HCT116 (cell line): ENCODE data around the gene GRIN2A. TPM values are rescaled to one million over a fixed set of nuclear protein-coding genes. Genes with fewer than 3 reads are reported as not detected.

ENCODE experiments used
- ATAC-seq: fragments of 200-7000 bp; cut with Tn5 transposase; 2 replicates; pipeline ENCODE4 v1.9.1; 2020; ENCODE audit warnings: mild to moderate bottlenecking, moderate library complexity
- BruUV-seq: library from RNA; stranded (reverse); fragments of 400-500 nt; replicated peaks from 2 replicates; lab custom pipeline; 2021; lab: Mats Ljungman, UMichigan
- CTCF ChIA-PET: fragments of 300-600 bp; sonication (Branson Sonifier 250); formaldehyde crosslinking; loops from one replicate; lab custom pipeline; 2021; ENCODE audit warnings: antibody characterized with exemption; lab: Charles Lee
- POLR2A ChIA-PET: fragments of 300-600, 350-600 bp; sonication (Branson Sonifier 250); formaldehyde crosslinking; loops from one replicate; lab custom pipeline; 2021; ENCODE audit warnings: antibody characterized with exemption; lab: Charles Lee
- RAD21 ChIA-PET, 2 experiments: fragments of 300-600 bp; sonication (Branson Sonifier 250); formaldehyde crosslinking; loops; one replicate each; lab custom pipeline; 2023; ENCODE audit warnings: low total read pairs in 2 of 2; ENCODE audit not compliant: uncharacterized antibody in 2 of 2, unreplicated experiment in 2 of 2, low non-redundant PET in 1 of 2; lab: Charles Lee
- DNase-seq: peaks from one replicate; pipeline ENCODE4 v3.0.0-alpha.2; 2010; ENCODE audit warnings: low read depth, low spot score
- H2AFZ ChIP-seq: fragments of 200-600 bp; shearing (Covaris generic), sonication (generic); 2 replicates; pipeline ENCODE4 v1.6.1; 2017; ENCODE audit warnings: low read depth, mixed run types, mixed read lengths, antibody characterized with exemption, low read length; ENCODE audit not compliant: poor library complexity, severe bottlenecking
- H3K27ac ChIP-seq: 2 replicates; pipeline ENCODE4 v1.5.1; 2012; ENCODE audit warnings: low read depth, low read length
- H3K27me3 ChIP-seq: fragments of 200-600 bp; sonication (generic); 2 replicates; pipeline ENCODE4 v1.6.1; 2016; ENCODE audit warnings: mixed run types, low read length, mixed read lengths; ENCODE audit not compliant: insufficient read depth
- H3K36me3 ChIP-seq, 2 experiments: fragments of 200-500 bp in 1 of 2; fragments of 200-600 bp in 1 of 2; sonication (Bioruptor generic) in 1 of 2; sonication (generic) in 1 of 2; 2 replicates each; pipeline versions ENCODE4 v1.5.1 to v1.6.1; 2014 to 2016; ENCODE audit warnings: low read length in 2 of 2, inconsistent platforms in 1 of 2, mixed read lengths in 1 of 2, mixed run types in 1 of 2; ENCODE audit not compliant: insufficient read depth in 2 of 2, control insufficient read depth in 1 of 2
- H3K4me1 ChIP-seq, 2 experiments: fragments of 200-600 bp in 1 of 2; sonication (generic) in 1 of 2; 2 replicates each; pipeline versions ENCODE4 v1.5.1 to v1.6.1; 2012 to 2017; ENCODE audit warnings: low read length in 2 of 2, inconsistent platforms in 1 of 2, mild to moderate bottlenecking in 1 of 2, mixed read lengths in 1 of 2, mixed run types in 1 of 2, moderate library complexity in 1 of 2; ENCODE audit not compliant: insufficient read depth in 2 of 2, control insufficient read depth in 1 of 2
- H3K4me2 ChIP-seq: fragments of 200-600 bp; sonication (generic); 2 replicates; pipeline ENCODE4 v1.6.1; 2017; ENCODE audit warnings: mixed run types, low read length, mixed read lengths
- H3K4me3 ChIP-seq, 2 experiments: fragments of 200-600 bp in 1 of 2; sonication (generic) in 1 of 2; replicated peaks in 1 of 2; 2 replicates each; pipeline ENCODE4 v1.5.1; 2011 to 2016; ENCODE audit warnings: low read length in 2 of 2, control low read depth in 1 of 2, low read depth in 1 of 2, mild to moderate bottlenecking in 1 of 2, mixed read lengths in 1 of 2, mixed run types in 1 of 2
- H3K79me2 ChIP-seq: fragments of 200-600 bp; sonication (generic); 2 replicates; pipeline ENCODE4 v1.6.1; 2017; ENCODE audit warnings: mild to moderate bottlenecking, mixed run types, low read length, moderate library complexity, mixed read lengths; ENCODE audit not compliant: insufficient read depth
- H3K9ac ChIP-seq: fragments of 200-600 bp; sonication (generic); 2 replicates; pipeline ENCODE4 v1.6.1; 2016; ENCODE audit warnings: low read length, mixed read lengths
- H3K9me2 ChIP-seq: fragments of 200-600 bp; sonication (generic), shearing (Covaris generic); 2 replicates; pipeline ENCODE4 v1.6.1; 2017; ENCODE audit warnings: mixed run types, mild to moderate bottlenecking, moderate library complexity; ENCODE audit not compliant: insufficient read depth
- H3K9me3 ChIP-seq, 2 experiments: fragments of 200-500 bp in 1 of 2; fragments of 200-600 bp in 1 of 2; sonication (Bioruptor generic) in 1 of 2; sonication (generic) in 1 of 2; 2 replicates each; pipeline ENCODE4 v1.6.1; 2014 to 2017; ENCODE audit warnings: low read length in 2 of 2, mixed read lengths in 2 of 2, inconsistent platforms in 1 of 2, low read depth in 1 of 2, mild to moderate bottlenecking in 1 of 2, mixed run types in 1 of 2, moderate library complexity in 1 of 2; ENCODE audit not compliant: control insufficient read depth in 1 of 2, insufficient read depth in 1 of 2
- H4K20me1 ChIP-seq: fragments of 200-600 bp; sonication (generic), shearing (Covaris generic); 2 replicates; pipeline ENCODE4 v1.6.1; 2017; ENCODE audit warnings: mixed run types, mild to moderate bottlenecking, moderate library complexity; ENCODE audit not compliant: insufficient read depth
- EZH2phosphoT487 ChIP-seq: fragments of 200-600 bp; IDR thresholded peaks from 2 replicates; pipeline ENCODE4 v1.6.1; 2018; ENCODE audit warnings: antibody characterized with exemption, borderline replicate concordance
- JUND ChIP-seq: IDR thresholded peaks from 2 replicates; pipeline ENCODE4 v1.6.1; 2012
- POLR2A ChIP-seq: IDR thresholded peaks from 2 replicates; pipeline ENCODE4 v1.7.0; 2011; ENCODE audit warnings: borderline replicate concordance; ENCODE audit not compliant: insufficient read depth, insufficient read length; ENCODE audit errors: extremely low read depth
- SP1 ChIP-seq: IDR thresholded peaks from 2 replicates; pipeline ENCODE4 v1.6.1; 2012; ENCODE audit warnings: low read depth
- YY1 ChIP-seq: IDR thresholded peaks from 2 replicates; pipeline ENCODE4 v1.6.1; 2011; ENCODE audit warnings: low read length, low read depth, moderate library complexity, mild to moderate bottlenecking; ENCODE audit not compliant: insufficient replicate concordance; ENCODE audit errors: extremely low read depth
- ZFX ChIP-seq: fragments of 450-650 bp; IDR thresholded peaks from 2 replicates; pipeline ENCODE4 v1.6.1; 2017
- ZNF274 ChIP-seq: fragments of 200-500 bp; sonication (Bioruptor generic); IDR thresholded peaks from 2 replicates; pipeline ENCODE4 v1.6.1; 2014; ENCODE audit warnings: mild to moderate bottlenecking, low read depth, low read length, inconsistent platforms
- intact Hi-C: fragments of 100-400 bp; cut with micrococcal nuclease; formaldehyde crosslinking; loops from 2 replicates; pipeline ENCODE4 v1.10.0; 2022
- total RNA-seq: library from RNA; stranded (reverse); gene quantifications from one replicate; pipeline ENCODE4 v1.2.1, GENCODE V29; 2021; ENCODE audit not compliant: unreplicated experiment
- TF ChIP-seq, protein P1 (sequence below): IDR thresholded peaks from 2 replicates; pipeline ENCODE4 v1.6.1; 2012; ENCODE audit warnings: low read depth
- TF ChIP-seq, protein P2 (sequence below): IDR thresholded peaks from 2 replicates; pipeline ENCODE4 v1.6.1; 2011; ENCODE audit warnings: mild to moderate bottlenecking, low read length, moderate library complexity; ENCODE audit not compliant: insufficient replicate concordance; ENCODE audit errors: extremely low read depth
- TF ChIP-seq, protein P3 (sequence below), 3 experiments: fragments of 200-600 bp in 1 of 3; sonication (generic) in 1 of 3; IDR thresholded peaks in 2 of 3; conservative IDR thresholded peaks in 1 of 3; 2 replicates each; pipeline ENCODE4 v1.5.1; 2012 to 2017; ENCODE audit warnings: low read depth in 2 of 3, low read length in 2 of 3, antibody characterized with exemption in 1 of 3, borderline replicate concordance in 1 of 3, control low read depth in 1 of 3, mild to moderate bottlenecking in 1 of 3, mixed read lengths in 1 of 3, mixed run types in 1 of 3, moderate library complexity in 1 of 3; ENCODE audit not compliant: insufficient read depth in 1 of 3
- TF ChIP-seq, protein P4 (sequence below): IDR thresholded peaks from 2 replicates; pipeline ENCODE4 v1.6.1; 2012
- TF ChIP-seq, protein P5 (sequence below): IDR thresholded peaks from 2 replicates; pipeline ENCODE4 v1.6.1; 2012

Gene GRIN2A
- total RNA-seq, 1 experiment from 2014 or later: 0.02 TPM

DNA sequence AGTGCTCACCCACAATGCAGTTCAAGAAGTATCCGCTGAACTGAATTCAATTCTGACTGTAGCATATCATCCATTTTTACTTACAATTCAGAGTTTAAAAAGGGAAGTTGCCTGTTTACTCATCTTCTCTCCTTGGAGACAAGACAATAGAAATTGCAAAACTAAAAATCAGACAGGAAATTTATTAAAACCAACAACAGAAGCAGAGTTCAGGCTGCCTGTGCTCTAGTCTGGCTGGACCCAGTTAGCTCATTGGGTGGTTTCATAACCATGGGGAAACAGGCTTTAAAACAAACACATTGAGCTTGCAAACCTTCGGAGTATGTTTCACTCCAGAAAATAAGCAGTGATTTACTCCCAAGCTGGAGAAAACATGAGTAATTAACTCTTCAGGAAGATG lies 321.4 kb downstream of the GRIN2A start:
- no peaks in the 10 kb centered on the region for H3K9me2 ChIP-seq
- no peaks in the 10 kb centered on the region for H3K9me3 ChIP-seq
- TF ChIP-seq POLR2A: no peak
- TF ChIP-seq SP1: no peak
- no peak for TF ChIP-seq JUND
- TF ChIP-seq EZH2phosphoT487: no peak
- TF ChIP-seq, protein P1, sequence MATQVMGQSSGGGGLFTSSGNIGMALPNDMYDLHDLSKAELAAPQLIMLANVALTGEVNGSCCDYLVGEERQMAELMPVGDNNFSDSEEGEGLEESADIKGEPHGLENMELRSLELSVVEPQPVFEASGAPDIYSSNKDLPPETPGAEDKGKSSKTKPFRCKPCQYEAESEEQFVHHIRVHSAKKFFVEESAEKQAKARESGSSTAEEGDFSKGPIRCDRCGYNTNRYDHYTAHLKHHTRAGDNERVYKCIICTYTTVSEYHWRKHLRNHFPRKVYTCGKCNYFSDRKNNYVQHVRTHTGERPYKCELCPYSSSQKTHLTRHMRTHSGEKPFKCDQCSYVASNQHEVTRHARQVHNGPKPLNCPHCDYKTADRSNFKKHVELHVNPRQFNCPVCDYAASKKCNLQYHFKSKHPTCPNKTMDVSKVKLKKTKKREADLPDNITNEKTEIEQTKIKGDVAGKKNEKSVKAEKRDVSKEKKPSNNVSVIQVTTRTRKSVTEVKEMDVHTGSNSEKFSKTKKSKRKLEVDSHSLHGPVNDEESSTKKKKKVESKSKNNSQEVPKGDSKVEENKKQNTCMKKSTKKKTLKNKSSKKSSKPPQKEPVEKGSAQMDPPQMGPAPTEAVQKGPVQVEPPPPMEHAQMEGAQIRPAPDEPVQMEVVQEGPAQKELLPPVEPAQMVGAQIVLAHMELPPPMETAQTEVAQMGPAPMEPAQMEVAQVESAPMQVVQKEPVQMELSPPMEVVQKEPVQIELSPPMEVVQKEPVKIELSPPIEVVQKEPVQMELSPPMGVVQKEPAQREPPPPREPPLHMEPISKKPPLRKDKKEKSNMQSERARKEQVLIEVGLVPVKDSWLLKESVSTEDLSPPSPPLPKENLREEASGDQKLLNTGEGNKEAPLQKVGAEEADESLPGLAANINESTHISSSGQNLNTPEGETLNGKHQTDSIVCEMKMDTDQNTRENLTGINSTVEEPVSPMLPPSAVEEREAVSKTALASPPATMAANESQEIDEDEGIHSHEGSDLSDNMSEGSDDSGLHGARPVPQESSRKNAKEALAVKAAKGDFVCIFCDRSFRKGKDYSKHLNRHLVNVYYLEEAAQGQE: no peak
- TF ChIP-seq ZNF274: no peak
- TF ChIP-seq, protein P2, sequence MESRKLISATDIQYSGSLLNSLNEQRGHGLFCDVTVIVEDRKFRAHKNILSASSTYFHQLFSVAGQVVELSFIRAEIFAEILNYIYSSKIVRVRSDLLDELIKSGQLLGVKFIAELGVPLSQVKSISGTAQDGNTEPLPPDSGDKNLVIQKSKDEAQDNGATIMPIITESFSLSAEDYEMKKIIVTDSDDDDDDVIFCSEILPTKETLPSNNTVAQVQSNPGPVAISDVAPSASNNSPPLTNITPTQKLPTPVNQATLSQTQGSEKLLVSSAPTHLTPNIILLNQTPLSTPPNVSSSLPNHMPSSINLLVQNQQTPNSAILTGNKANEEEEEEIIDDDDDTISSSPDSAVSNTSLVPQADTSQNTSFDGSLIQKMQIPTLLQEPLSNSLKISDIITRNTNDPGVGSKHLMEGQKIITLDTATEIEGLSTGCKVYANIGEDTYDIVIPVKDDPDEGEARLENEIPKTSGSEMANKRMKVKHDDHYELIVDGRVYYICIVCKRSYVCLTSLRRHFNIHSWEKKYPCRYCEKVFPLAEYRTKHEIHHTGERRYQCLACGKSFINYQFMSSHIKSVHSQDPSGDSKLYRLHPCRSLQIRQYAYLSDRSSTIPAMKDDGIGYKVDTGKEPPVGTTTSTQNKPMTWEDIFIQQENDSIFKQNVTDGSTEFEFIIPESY: no peak
- TF ChIP-seq ZFX: no peak
- TF ChIP-seq, protein P3, sequence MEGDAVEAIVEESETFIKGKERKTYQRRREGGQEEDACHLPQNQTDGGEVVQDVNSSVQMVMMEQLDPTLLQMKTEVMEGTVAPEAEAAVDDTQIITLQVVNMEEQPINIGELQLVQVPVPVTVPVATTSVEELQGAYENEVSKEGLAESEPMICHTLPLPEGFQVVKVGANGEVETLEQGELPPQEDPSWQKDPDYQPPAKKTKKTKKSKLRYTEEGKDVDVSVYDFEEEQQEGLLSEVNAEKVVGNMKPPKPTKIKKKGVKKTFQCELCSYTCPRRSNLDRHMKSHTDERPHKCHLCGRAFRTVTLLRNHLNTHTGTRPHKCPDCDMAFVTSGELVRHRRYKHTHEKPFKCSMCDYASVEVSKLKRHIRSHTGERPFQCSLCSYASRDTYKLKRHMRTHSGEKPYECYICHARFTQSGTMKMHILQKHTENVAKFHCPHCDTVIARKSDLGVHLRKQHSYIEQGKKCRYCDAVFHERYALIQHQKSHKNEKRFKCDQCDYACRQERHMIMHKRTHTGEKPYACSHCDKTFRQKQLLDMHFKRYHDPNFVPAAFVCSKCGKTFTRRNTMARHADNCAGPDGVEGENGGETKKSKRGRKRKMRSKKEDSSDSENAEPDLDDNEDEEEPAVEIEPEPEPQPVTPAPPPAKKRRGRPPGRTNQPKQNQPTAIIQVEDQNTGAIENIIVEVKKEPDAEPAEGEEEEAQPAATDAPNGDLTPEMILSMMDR (IDR thresholded peaks at IDR 0.05 in 2 of 3, conservative IDR thresholded peaks at IDR 0.05 in 1 of 3; ENCODE audit: borderline replicate concordance in 1 of 3, insufficient read depth in 1 of 3, low read depth in 2 of 3, low read length in 2 of 3): no peak
- no peak for TF ChIP-seq YY1
- TF ChIP-seq, protein P4, sequence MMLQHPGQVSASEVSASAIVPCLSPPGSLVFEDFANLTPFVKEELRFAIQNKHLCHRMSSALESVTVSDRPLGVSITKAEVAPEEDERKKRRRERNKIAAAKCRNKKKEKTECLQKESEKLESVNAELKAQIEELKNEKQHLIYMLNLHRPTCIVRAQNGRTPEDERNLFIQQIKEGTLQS: no peak
- TF ChIP-seq, protein P5, sequence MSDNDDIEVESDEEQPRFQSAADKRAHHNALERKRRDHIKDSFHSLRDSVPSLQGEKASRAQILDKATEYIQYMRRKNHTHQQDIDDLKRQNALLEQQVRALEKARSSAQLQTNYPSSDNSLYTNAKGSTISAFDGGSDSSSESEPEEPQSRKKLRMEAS: no peak
- ChIA-PET CTCF (no interaction called here), POLR2A (no interaction called here), RAD21 (no interaction called here)
- no peak overlapping the region for H2AFZ ChIP-seq
- DNase-seq (no peak), ATAC-seq (no peak)
- H3K4me2 ChIP-seq: no peak overlapping the region
- no peak overlapping the region for H3K27ac ChIP-seq
- BruUV-seq: no TSS peak
- no peaks in the 10 kb centered on the region for H3K36me3 ChIP-seq
- H4K20me1 ChIP-seq: no peaks in the 10 kb centered on the region
- intact Hi-C loops: no loop called here
- H3K9ac ChIP-seq: no peak overlapping the region
- H3K27me3 ChIP-seq: peaks cover 17% of the 10 kb centered on the region
- no peaks in the 10 kb centered on the region for H3K4me1 ChIP-seq
- no peaks in the 10 kb centered on the region for H3K79me2 ChIP-seq
- no peak overlapping the region for H3K4me3 ChIP-seq
